GM18870 (cell line): ENCODE data around the gene COL5A1.

Source experiments
- ATAC-seq: cut with Tn5 transposase; IDR thresholded peaks from one replicate; pipeline ENCODE4 v1.9.1; 2021; ENCODE audit warnings: moderate library complexity; ENCODE audit not compliant: unreplicated experiment

The COL5A1 gene

GRCh38 chr9:134829356-134829937 lies 187.8 kb downstream of the COL5A1 start:
- ATAC-seq = no peak

DNA sequence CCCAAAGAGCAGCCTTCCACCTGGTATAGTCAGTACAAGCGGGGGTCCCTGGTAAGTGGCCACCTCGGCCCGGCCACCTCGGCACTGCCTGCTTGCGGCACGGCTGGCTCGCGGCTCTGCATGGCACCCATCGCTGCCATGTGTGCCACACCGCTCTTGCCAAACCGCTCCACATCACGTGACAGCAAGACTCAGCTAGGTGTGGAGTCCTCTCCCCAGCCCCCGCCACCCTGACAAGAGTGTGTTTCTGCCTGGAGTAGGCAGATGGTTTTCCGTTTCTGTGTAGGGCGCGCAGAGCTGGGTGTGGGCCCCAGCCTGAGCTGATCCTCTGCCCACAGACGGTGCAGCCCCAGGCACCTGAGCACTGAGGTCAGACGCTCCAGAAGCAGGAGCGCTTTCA lies 188.5 kb downstream of the COL5A1 start:
- ATAC-seq = no peak

DNA sequence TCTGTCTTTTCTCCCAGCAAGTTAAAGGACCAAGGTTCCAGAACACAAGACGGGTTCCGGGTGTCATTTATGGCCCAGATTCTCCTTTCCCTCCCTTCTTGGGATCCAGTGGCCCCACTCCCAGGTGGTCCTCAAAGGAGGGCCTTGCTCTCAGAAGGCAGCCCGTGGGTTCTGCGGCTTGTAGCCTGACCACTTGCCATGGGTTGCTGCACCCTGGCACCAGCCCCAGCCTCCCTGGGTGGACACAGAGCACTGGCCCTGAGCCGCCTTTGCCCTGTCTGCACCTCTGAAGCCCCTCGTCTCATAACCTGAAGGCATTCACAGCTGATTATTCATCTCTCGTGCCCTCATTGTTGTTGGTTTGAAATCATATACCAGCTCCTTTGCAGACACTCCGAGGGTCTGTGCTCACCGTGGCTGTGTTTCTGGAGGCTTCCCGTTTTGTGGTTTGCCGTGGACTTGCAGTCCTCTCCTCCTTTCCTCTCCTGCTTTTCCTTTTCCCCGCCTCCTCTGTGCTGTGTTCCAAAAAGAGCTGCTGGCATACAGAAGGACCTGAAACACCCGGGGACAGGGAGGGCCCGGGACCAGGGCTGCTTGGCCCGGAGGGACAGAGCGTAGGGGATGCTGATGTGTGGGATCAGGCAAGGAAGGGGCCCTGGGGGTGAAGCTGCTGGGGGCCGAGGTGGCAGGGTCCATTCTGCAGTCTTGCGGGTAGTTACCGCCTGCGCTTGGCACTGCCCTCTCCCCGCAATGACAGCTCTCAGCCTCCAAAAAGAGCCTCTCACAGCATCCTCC lies 189.5 kb downstream of the COL5A1 start:
- no peak for ATAC-seq

DNA sequence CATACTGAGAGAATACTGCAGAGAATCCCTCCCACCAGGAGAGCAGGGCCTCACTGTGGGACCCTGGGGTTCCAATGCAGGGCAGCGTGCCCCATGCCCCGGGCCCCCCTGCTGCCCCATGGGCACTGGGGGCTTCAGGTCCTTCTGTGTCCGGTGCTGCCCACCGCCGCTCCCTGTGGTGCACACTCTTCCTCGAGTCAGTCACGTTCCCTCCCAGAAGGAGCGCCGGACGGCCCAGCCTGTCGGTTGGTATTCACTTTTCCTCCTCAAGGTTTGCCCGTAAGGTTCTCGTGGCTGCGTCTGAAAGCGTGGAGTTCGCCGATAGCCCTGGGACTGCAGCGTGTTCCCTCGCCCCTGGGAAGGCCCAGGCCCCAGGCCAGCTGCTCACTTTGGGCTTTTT lies 190.9 kb downstream of the COL5A1 start:
- ATAC-seq = no peak

DNA sequence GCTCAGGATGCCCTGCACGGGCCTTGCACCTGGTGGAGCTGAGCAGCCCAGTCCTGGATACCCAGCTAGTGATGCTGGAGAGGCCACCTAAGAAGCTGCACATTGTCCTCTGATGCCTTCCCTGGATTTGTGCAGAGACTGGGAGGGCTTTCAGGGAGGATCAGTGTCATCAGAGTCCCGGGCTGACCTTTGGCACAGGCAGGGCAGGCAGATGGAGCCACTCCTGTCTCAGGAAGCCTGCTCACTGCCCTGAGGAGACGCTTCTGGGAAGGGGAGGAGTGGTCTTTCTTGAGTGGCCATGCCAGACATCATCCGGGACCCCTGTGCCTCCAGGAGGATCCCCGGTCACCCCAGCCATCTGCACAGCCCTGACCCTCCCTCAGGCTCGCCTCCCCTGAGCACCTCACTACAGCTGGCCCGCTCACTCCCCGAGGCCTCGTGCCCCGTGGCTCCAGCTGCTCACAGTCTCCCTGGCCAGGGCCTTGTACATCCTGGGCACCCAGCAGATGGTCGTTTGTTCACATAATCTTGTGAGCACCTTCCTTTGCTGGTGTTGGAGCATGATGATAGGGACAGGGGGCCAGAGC lies 191.8 kb downstream of the COL5A1 start:
- no peak for ATAC-seq

DNA sequence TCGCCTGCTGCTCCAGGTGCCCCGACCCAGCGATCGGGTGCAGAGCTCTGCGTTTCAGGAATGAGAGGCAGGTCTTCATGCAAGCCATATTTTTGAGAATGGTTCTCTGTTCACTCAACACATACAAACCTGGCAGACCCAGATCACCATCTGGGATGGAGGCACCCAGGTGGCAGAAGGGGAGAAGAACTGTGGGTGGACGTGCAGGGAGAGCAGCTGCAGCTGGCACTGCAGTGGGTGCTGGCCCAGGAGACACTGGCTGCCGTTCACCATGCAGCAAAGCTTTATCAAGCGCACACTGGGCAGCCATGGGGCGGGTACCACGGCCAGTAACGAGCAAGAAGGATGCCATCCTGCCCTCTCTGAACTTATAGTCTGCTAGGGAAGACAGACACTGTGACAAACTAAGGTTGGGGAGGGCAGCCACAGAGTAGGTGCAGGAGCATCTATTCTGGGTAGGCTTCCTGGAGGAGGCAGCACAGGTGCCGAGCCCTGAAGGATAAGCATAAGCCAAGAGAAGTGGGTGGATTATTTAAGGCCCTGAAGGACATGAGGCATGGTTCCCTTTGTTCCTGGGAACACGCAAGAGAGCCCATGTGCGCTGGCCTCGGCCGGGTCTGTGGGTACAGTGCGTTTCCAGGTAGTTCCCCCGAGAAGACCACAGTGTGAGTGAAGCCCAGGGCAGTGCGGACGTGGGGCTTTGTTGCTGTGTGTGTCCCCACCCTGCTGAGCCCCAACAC lies 192.8 kb downstream of the COL5A1 start:
- ATAC-seq = no peak

- ATAC-seq = no peak
Observed at GRCh38 chr9:134834957-134835419, 193.4 kb downstream of the COL5A1 start.

DNA sequence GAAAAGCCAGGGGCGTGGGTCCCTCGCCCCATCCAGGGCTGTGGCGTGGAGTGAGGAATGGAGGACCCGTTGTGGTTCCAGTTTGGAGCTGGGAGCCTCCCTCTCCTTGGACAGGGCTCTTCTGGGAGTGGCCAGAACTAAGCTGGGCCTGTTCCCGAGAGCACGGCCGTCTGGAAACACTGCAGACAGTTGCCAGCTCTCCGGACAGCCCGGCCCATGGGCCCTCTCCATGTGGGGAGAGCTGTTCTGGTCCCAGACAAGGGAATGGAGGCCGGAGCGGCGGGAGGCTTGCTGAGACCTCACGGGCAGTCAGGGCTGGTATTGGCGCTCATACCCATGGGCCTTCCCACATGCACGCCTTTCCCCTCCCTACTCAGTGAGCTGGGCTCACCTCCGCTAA lies 193.8 kb downstream of the COL5A1 start:
- ATAC-seq = no peak

- no peak for ATAC-seq
Observed at GRCh38 chr9:134835987-134836386, 194.4 kb downstream of the COL5A1 start.

- ATAC-seq = no peak
Observed at GRCh38 chr9:134836406-134836970, 194.9 kb downstream of the COL5A1 start.

DNA sequence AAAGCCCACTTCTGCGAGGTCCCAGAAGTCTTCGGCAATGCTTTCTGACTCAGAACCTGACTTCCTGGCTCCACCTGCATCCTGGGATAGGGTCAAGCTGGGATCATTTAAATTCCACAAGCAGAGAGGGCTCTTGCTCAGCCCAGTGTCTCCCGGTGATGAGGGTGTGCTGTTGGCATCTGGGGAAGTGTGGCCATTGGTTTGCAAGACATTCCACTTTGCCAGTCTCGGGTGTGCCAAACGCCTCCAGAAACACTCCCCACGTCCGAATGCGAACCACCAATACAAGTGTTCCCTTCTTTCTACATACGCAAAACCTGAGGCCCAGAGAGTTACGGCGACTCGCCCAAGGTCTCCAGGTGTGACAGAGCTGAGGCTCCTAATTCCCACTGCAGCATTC lies 195.9 kb downstream of the COL5A1 start:
- no peak for ATAC-seq

DNA sequence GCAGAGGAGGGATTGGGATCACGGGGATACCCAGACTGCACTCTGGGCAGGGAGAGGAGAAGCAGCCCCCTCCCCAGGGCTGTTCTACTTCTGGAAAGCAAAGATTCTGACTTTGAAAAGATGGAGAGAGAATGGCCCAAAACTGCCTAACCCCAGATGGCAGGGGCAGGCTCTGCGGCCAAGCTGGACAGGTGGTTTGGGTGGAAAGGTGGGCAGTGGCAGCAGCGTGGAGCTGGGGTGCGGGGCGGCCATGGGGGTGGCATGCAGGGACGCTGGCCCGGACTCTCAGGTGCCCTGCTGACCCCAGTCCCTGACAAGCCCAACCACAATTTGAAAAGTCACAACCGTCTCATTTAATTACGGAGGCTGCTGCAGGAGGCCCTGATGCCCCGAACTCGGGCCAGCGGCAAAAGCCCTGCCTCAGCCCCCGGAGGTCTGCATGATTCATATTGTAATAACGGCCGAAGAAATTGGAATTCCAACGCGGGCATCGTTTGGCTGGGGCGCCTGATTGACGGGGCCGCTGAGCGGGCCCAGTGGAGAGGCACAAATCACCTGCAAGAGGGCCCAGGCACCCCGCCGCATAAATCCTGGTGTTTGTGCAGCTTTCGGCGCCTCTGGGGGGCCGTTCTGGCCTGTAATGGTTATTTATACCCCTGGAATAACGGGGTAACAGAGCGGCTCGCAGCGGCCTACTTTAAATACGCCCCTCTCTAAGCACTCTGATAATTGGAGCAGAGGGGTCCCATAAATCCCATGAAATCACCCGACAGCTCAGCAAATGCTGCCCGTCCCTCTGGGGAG lies 197.2 kb downstream of the COL5A1 start:
- no peak for ATAC-seq

GRCh38 chr9:134839455-134840125 lies 198.0 kb downstream of the COL5A1 start:
- ATAC-seq = no peak

GRCh38 chr9:134840511-134840910 lies 198.9 kb downstream of the COL5A1 start:
- ATAC-seq = no peak

DNA sequence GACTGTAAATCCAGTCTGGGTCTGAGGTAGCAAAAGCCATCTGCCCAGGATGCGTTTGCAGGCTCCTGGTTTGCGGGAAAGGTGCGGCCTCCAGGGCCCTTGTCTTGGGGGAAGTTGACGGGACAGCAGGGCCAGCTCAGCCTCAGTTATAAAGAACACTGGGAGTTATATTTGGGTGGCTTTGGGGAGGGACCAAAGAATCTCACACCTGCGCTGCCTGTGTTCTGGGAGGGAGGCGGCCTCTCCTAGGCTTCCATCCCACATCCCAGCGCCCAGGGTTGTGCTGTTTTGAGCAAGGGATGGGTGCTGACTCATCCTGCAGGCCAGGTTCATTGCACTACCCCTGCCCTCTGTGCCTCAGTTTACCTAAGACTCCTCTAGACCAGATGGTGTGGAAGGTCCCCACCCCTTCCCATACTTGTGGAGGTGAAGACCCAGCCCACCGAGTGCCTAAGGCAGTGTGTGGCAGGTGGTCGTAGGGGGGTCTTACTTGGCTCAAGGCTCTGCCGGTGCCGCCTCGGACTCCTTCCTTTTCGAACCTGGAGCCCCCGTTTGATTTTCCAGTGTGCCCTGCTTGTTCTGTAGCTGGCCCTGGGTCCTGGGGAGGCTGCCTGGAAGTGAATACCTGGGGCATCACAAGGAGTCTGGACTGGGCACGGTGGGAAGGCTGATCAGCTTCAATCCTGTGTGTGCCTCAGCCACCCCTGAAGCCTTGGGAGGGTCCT lies 199.7 kb downstream of the COL5A1 start:
- ATAC-seq = no peak

DNA sequence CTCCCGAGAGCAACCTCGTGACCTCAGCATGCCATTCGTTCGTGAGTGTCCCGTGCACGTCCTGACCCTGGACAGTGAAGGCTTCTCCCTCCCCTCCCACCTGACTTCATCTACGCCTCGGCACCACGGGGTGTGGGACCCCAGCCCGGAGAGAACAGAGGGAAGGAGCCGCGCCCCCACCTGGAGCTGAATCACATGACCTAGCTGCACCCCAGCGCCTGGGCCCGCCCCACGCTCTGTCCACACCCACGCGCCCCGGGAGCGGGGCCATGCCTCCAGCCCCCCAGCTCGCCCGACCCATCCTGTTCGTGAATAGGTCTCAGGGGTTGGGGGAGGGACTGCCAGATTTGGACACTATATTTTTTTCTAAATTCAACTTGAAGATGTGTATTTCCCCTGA lies 200.7 kb downstream of the COL5A1 start:
- no peak for ATAC-seq

- no peak for ATAC-seq
Observed at GRCh38 chr9:134843740-134844139, 202.1 kb downstream of the COL5A1 start.

- ATAC-seq = no peak
Observed at GRCh38 chr9:134844821-134845220, 203.2 kb downstream of the COL5A1 start.

DNA sequence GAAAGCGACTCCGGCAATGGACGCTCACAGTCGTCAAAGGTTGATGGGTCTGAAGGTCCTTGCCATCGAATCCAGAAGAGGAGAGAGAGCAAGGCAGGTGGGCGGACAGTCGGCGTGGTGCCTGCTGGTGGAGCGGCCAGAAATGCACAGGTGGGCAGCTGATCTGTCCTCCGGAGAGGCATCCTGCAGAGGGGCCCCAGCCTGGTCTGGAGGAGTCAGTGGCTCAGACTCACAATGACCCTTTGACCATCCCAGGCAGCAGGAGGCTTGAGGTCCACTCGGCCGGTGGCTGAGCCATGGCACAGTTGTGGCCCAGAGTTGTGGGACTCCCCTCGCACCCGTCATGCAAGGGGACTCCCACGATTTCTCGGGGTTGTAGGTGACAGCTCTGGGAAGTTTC lies 204.6 kb downstream of the COL5A1 start:
- ATAC-seq = no peak
